Panc1 (cell line): Measurements from ENCODE around the gene MAML3.

Experiments
- CTCF ChIP-seq: fragments of 450-650 bp; IDR thresholded peaks from 2 replicates; pipeline ENCODE4 v1.5.1; 2017; ENCODE audit warnings: mild to moderate bottlenecking
- POLR2AphosphoS5 ChIP-seq: IDR thresholded peaks from 2 replicates; pipeline ENCODE4 v1.6.1; 2012; ENCODE audit warnings: mild to moderate bottlenecking, low read depth, low read length, moderate library complexity

GRCh38 chr4:139975830-139976272 lies 178.1 kb downstream of the MAML3 start:
- TF ChIP-seq CTCF (no peak), POLR2AphosphoS5 (no peak)
